ENCODE results near the gene PCP2. TPM values are rescaled to one million over a fixed set of nuclear protein-coding genes. Genes with fewer than 3 reads are reported as not detected.

Gene PCP2
- total RNA-seq, 4 donors from 2014 or later: not detected

DNA sequence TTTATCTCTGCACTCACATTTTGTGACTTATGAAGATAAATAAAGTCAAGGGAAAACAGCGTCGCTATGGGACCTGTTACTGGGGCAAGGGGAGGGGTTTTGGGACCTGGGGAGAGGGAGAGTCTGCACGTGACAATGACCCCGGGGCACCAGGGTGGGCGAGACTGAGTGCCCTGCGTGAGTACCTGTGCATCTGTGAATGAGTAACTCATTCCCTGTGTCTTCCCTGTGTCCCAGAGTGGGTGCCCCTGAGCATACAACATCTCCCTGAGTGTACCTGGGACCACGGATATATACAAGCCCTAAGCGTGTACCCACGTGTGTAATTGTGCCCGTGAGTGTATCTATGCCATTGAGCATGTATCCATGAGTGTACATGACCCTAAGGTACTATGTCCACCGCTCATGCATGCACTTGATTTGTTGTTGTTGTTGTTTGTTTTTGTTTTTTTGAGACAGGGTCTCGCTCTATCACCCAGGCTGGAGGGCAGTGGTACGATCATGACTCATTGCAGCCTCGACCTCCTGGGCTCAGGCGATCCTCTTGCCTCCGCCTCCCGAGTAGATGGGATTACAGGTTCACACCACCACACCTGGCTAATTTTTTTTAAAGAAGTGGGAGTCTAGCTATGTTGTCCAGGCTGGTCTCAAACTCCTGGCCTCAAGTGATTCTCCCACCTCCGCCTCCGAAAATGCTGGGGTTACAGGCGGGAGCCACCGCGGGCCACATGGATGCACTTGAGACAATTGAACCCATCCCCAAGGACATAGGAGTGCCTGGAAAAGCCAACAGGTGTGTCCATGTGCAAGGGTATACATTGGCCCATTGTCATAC lies 46.5 kb upstream of the PCP2 start:
- H3K4me1 ChIP-seq: peaks cover 4 to 9% of the 10 kb centered on the region in 2 donors
- peak overlapping the region in 3 of 4 donors; percentile 8 to 94 (median 93) for H3K27ac ChIP-seq
- ATAC-seq (no peak), DNase-seq (no peak)
- in situ Hi-C loops (cut with MboI; ENCODE audit: low sequenced_read_pairs in 4 of 4) (loop anchor here in 2 of 4 donors (5.0 to 10.0 kb wide), 2 partner anchors 108 to 115 kb away; no protein-coding TSS in a partner anchor), intact Hi-C loops (cut with DNase I; ENCODE audit: low total_unique reads) (loop anchor here (1.0 to 10.0 kb wide), 5 partner anchors 28 to 325 kb away; partner anchors contain the start of genes PET100 and XAB2)
- peaks cover 0 to 11% (median 0%) of the 10 kb centered on the region in 3 donors for H3K27me3 ChIP-seq
- H3K9me3 ChIP-seq: no peaks in the 10 kb centered on the region
- H3K4me3 ChIP-seq: peak overlapping the region; percentile 91 to 100 (median 94)
- peaks cover 0 to 22% of the 10 kb centered on the region in 2 donors for H3K36me3 ChIP-seq
- TF ChIP-seq, protein P1, sequence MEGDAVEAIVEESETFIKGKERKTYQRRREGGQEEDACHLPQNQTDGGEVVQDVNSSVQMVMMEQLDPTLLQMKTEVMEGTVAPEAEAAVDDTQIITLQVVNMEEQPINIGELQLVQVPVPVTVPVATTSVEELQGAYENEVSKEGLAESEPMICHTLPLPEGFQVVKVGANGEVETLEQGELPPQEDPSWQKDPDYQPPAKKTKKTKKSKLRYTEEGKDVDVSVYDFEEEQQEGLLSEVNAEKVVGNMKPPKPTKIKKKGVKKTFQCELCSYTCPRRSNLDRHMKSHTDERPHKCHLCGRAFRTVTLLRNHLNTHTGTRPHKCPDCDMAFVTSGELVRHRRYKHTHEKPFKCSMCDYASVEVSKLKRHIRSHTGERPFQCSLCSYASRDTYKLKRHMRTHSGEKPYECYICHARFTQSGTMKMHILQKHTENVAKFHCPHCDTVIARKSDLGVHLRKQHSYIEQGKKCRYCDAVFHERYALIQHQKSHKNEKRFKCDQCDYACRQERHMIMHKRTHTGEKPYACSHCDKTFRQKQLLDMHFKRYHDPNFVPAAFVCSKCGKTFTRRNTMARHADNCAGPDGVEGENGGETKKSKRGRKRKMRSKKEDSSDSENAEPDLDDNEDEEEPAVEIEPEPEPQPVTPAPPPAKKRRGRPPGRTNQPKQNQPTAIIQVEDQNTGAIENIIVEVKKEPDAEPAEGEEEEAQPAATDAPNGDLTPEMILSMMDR (IDR thresholded peaks at IDR 0.05 in 4 of 5, conservative IDR thresholded peaks at IDR 0.05 in 1 of 5): no peak
- no peak for TF ChIP-seq POLR2A (IDR thresholded peaks at IDR 0.05)

DNA sequence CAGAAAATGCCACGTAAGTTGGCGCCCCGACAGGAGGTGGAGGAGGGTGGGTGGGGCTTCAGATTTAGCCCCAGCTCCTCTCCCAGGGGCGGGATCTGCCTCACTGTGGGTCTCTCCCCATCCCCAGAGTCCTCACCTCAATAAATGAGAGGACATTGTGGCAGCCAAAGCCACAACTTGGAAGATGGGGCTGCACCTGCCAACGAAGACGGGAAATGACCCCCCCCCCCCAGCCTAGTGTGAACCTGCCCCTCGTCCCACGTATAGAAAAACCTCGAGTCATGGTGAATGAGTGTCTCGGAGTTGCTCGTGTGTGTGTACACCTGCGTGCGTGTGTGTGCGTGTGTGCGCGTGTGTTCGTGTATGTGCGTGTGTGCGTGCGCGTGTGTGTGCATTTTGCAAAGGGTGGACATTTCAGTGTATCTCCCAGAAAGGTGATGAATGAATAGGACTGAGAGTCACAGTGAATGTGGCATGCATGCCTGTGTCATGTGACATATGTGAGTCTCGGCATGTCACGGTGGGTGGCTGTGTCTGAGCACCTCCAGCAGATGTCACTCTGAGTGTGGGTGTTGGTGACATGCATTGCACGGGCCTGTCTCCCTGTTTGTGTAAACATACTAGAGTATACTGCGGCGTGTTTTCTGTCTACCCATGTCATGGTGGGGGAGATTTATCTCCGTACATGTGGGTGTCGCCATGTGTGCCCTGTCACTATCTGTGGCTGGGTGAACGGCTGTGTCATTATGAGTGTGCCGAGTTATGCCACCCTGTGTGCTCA lies 45.6 kb upstream of the PCP2 start:
- in situ Hi-C loops (cut with MboI; ENCODE audit: low sequenced_read_pairs in 4 of 4) (loop anchor here in 1 of 4 donors (10.0 kb wide), 1 partner anchor 114 kb away; no protein-coding TSS in a partner anchor), intact Hi-C loops (cut with DNase I; ENCODE audit: low total_unique reads) (no loop called here)
- no peak overlapping the region for H3K4me3 ChIP-seq
- no peaks in the 10 kb centered on the region for H3K9me3 ChIP-seq
- no peak for TF ChIP-seq POLR2A (IDR thresholded peaks at IDR 0.05)
- TF ChIP-seq, protein P1 (IDR thresholded peaks at IDR 0.05 in 4 of 5, conservative IDR thresholded peaks at IDR 0.05 in 1 of 5): no peak
- peaks cover 0 to 18% of the 10 kb centered on the region in 2 donors for H3K36me3 ChIP-seq
- peaks cover 4 to 9% of the 10 kb centered on the region in 2 donors for H3K4me1 ChIP-seq
- no peak overlapping the region for H3K27ac ChIP-seq
- DNase-seq (no peak), ATAC-seq (no peak)
- H3K27me3 ChIP-seq: peaks cover 0 to 11% (median 0%) of the 10 kb centered on the region in 3 donors

DNA sequence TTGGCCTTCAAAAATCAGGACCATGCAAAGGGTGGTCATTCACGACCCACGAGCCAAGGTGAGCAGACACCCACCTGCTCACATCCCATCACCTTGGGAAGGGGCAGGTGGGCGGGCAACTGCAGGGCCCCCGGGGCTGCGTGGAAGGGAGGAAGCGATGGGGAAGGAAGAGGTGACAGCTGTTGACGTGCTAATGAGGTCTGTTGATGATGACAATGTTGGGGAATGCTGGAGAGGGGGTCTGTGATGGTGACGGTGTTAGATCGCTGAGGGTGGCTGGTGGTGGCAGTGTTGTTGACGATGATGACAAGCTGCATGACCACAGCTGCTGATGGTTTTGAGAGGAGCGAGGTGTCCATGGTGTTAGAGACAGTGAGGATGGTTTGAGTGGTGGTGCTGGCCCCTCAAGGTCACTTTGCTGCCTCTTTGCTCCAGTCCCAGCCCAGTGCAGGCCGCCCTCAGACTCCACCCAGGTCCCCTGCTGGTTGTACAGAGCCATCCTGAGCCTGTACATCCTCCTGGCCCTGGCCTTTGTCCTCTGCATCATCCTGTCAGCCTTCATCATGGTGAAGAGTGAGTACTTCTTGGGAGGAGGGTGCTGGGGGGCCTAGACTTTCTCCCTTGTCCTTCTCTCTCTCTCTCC lies 44.3 kb upstream of the PCP2 start:
- intact Hi-C loops (cut with DNase I; ENCODE audit: low total_unique reads) (no loop called here), in situ Hi-C loops (cut with MboI; ENCODE audit: low sequenced_read_pairs in 4 of 4) (loop anchor here in 1 of 4 donors (10.0 kb wide), 1 partner anchor 113 kb away; no protein-coding TSS in a partner anchor)
- Histone ChIP-seq H3K36me3 (peaks cover 0 to 4% of the 10 kb centered on the region in 2 donors), H3K9me3 (no peaks in the 10 kb centered on the region), H3K4me3 (no peak overlapping the region), H3K27ac (no peak overlapping the region), H3K4me1 (peaks cover 4 to 9% of the 10 kb centered on the region in 2 donors), H3K27me3 (peaks cover 0 to 13% (median 5%) of the 10 kb centered on the region in 3 donors)
- DNase-seq (no peak), ATAC-seq (no peak)
- TF ChIP-seq, protein P1 (IDR thresholded peaks at IDR 0.05 in 4 of 5, conservative IDR thresholded peaks at IDR 0.05 in 1 of 5): no peak
- no peak for TF ChIP-seq POLR2A (IDR thresholded peaks at IDR 0.05)

DNA sequence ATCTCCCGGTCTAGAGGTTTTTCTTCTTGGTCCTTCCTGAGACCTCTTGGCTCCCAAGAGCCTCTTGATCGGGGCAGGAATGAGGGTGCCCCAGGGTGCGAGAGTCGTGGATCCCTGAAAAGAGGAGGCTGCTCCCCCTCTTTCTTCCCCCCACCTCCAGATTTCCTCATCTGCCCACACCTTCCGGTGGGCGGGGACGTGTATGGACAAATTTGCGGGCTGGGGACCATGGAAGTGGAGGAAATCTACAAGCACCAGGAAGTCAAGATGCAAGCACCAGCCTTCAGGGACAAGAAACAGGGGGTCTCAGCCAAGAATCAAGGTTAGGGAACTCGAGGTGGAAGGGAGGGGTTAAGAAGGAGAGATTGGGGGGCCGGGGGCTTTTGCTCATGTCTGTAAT lies 43.3 kb upstream of the PCP2 start, which contains the start of gene MCEMP1:
Gene MCEMP1 (plus strand): TSS at position 237 of the 400 bp plus-strand sequence. CDS start 31 bp downstream, at position 268.
- Histone ChIP-seq H3K27me3 (peaks cover 3 to 15% (median 14%) of the 10 kb centered on the region in 3 donors), H3K27ac (no peak within 1 kb of the TSS), H3K4me1 (peaks cover 3 to 7% of the 10 kb centered on the region in 2 donors), H3K9me3 (no peaks in the 10 kb centered on the region), H3K36me3 (no peaks in the 10 kb centered on the region), H3K4me3 (no peak within 1 kb of the TSS)
- TF ChIP-seq, protein P1 (IDR thresholded peaks at IDR 0.05 in 4 of 5, conservative IDR thresholded peaks at IDR 0.05 in 1 of 5): no peak
- no peak for TF ChIP-seq POLR2A (IDR thresholded peaks at IDR 0.05)
- ATAC-seq: no peak
- intact Hi-C loops (cut with DNase I; ENCODE audit: low total_unique reads) (no loop called here), in situ Hi-C loops (cut with MboI; ENCODE audit: low sequenced_read_pairs in 4 of 4) (loop anchor here in 1 of 4 donors (10.0 kb wide), 1 partner anchor 112 kb away; no protein-coding TSS in a partner anchor)
- DNase-seq: no peak

Measured in gastrocnemius medialis (tissue), 4 donors.